K562 (cell line): Measurements from ENCODE around the gene CNGB1. TPM values are rescaled to one million over a fixed set of nuclear protein-coding genes. Genes with fewer than 3 reads are reported as not detected.
"Not testable (repeated sequence)": the region's sequence is repeated elsewhere in the genome, so short reads cannot be mapped to it uniquely, and the experiment has no call there.

Source experiments
- ATAC-seq: fragments of 200-7000 bp; cut with Tn5 transposase; 3 replicates; pipeline ENCODE4 v1.9.1; 2020; ENCODE audit warnings: moderate library complexity
- BruUV-seq: library from RNA; stranded (reverse); fragments of 400-500 nt; replicated peaks from 2 replicates; lab custom pipeline; 2021; lab: Mats Ljungman, UMichigan
- CTCF ChIA-PET: fragments of 300-600 bp; formaldehyde crosslinking; extraction: SDS; loops from one replicate; lab custom pipeline; 2021; ENCODE audit warnings: low intra/inter-chr PET ratio; lab: Yijun Ruan, JAX
- POLR2A ChIA-PET: fragments of 300-600, 350-650 bp; sonication (Branson Sonifier 250); formaldehyde crosslinking; extraction: SDS; loops from one replicate; lab custom pipeline; 2021; ENCODE audit warnings: antibody characterized with exemption, inconsistent platforms; lab: Yijun Ruan, JAX
- DNase-seq, 4 experiments: peaks; one replicate each; pipeline versions ENCODE4 v3.0.0 to v3.0.0-alpha.2; 2011 to 2018; ENCODE audit warnings: low spot score in 3 of 4, mixed read lengths in 3 of 4; ENCODE audit errors: extremely low read depth in 1 of 4
- FAIRE-seq: peaks from 2 replicates; lab custom pipeline; 2011; peaks lifted over from hg19 to GRCh38; lab: Jason Lieb, UNC
- H2AFZ ChIP-seq: 2 replicates; pipeline ENCODE4 v1.6.0; 2011; ENCODE audit warnings: low read depth, low read length, control low read depth, inconsistent platforms
- H3K27ac ChIP-seq: fragments of 200-600 bp; 3 replicates; pipeline ENCODE4 v1.8.0; 2011; ENCODE audit warnings: low read depth, mild to moderate bottlenecking, control low read depth, inconsistent platforms, low read length, moderate library complexity, mixed read lengths; ENCODE audit errors: extremely low read depth
- H3K27me3 ChIP-seq, 2 experiments: fragments of 300-600 bp in 1 of 2; 2 replicates in 1 of 2; 3 replicates in 1 of 2; pipeline versions ENCODE4 v1.6.0 to v1.8.0; 2011; ENCODE audit warnings: inconsistent platforms in 2 of 2, low read length in 2 of 2, mild to moderate bottlenecking in 1 of 2, mixed read lengths in 1 of 2, moderate library complexity in 1 of 2; ENCODE audit not compliant: control insufficient read depth in 2 of 2, insufficient read depth in 2 of 2
- H3K36me3 ChIP-seq: fragments of 300-600 bp; 3 replicates; pipeline ENCODE4 v1.8.0; 2011; ENCODE audit warnings: mild to moderate bottlenecking, low read length, inconsistent platforms; ENCODE audit not compliant: control insufficient read depth, insufficient read depth
- H3K4me1 ChIP-seq, 2 experiments: fragments of 200-600 bp in 1 of 2; replicated peaks in 1 of 2; 2 replicates in 1 of 2; 3 replicates in 1 of 2; pipeline versions ENCODE4 v1.5.1 to v1.8.0; 2011; ENCODE audit warnings: inconsistent platforms in 2 of 2, low read length in 2 of 2, mild to moderate bottlenecking in 1 of 2, mixed read lengths in 1 of 2, moderate library complexity in 1 of 2; ENCODE audit not compliant: control insufficient read depth in 2 of 2, insufficient read depth in 2 of 2
- H3K4me2 ChIP-seq: 2 replicates; pipeline ENCODE4 v1.6.1; 2011; ENCODE audit warnings: low read length, control low read depth, inconsistent platforms, mixed read lengths; ENCODE audit not compliant: insufficient read depth
- H3K4me3 ChIP-seq: fragments of 200-600 bp; sonication (generic), shearing (Covaris generic); 2 replicates; pipeline ENCODE4 v1.5.1; 2016; ENCODE audit warnings: control low read depth, inconsistent platforms
- H3K79me2 ChIP-seq: fragments of 200-600 bp; 3 replicates; pipeline ENCODE4 v1.8.0; 2011; ENCODE audit warnings: low read length, inconsistent platforms; ENCODE audit not compliant: control insufficient read depth, insufficient read depth
- H3K9ac ChIP-seq, 2 experiments: 2 replicates each; pipeline versions ENCODE4 v1.6.0 to v1.6.1; 2011; ENCODE audit warnings: low read depth in 2 of 2, low read length in 2 of 2, control low read depth in 1 of 2, inconsistent platforms in 1 of 2, mild to moderate bottlenecking in 1 of 2, mixed read lengths in 1 of 2; ENCODE audit not compliant: insufficient read depth in 1 of 2
- H3K9me1 ChIP-seq: one replicate; pipeline ENCODE4 v1.6.0; 2011; ENCODE audit warnings: inconsistent platforms, mild to moderate bottlenecking, low read length, moderate library complexity; ENCODE audit not compliant: control insufficient read depth, insufficient read depth
- H3K9me3 ChIP-seq: replicated peaks from 2 replicates; pipeline ENCODE4 v1.5.1; 2011; ENCODE audit warnings: low read depth, low read length, inconsistent platforms; ENCODE audit not compliant: control insufficient read depth, insufficient read depth
- H4K20me1 ChIP-seq: replicated peaks from 2 replicates; pipeline ENCODE4 v1.6.1; 2011; ENCODE audit warnings: low read length, inconsistent platforms, mixed read lengths; ENCODE audit not compliant: control insufficient read depth, insufficient read depth
- L3MBTL2 ChIP-seq: fragments of 450-650 bp; IDR thresholded peaks from 2 replicates; pipeline ENCODE4 v1.6.1; 2016; ENCODE audit warnings: mild to moderate bottlenecking, moderate library complexity
- POLR3G ChIP-seq: IDR thresholded peaks from 2 replicates; pipeline ENCODE4 v1.6.1; 2011; ENCODE audit not compliant: insufficient read length, insufficient replicate concordance; ENCODE audit errors: extremely low read depth
- RBFOX2 ChIP-seq: fragments of 200-400 bp; formaldehyde crosslinking; IDR thresholded peaks from 2 replicates; pipeline ENCODE4 v1.6.1; 2017; ENCODE audit warnings: low read depth, mild to moderate bottlenecking, low read length, moderate library complexity
- ZNF407 ChIP-seq: fragments of 450-650 bp; IDR thresholded peaks from 2 replicates; pipeline ENCODE4 v1.6.1; 2016; ENCODE audit warnings: low read depth
- ZNF609 ChIP-seq: sonication (generic); formaldehyde crosslinking; IDR thresholded peaks from 2 replicates; pipeline ENCODE4 v1.8.1; 2023; ENCODE audit warnings: missing genetic modification reagents, mild to moderate bottlenecking, borderline replicate concordance
- WGBS: fragments of 100-300 bp; shearing (Covaris generic); methylation state at CpG from one replicate; pipeline ENCODE4 v1.1.6; 2016; ENCODE audit warnings: low coverage, mixed read lengths; ENCODE audit not compliant: insufficient coverage; ENCODE audit errors: missing lambda C conversion rate; 5-methylcytosine and 5-hydroxymethylcytosine counted together
- in situ Hi-C: fragments of 300-500 bp; cut with MboI; formaldehyde crosslinking; loops from 4 replicates; pipeline ENCODE4 v1.15.0; 2018; ENCODE audit warnings: inconsistent platforms, mixed read lengths
- intact Hi-C: fragments of 100-400 bp; cut with micrococcal nuclease; formaldehyde crosslinking; loops from 2 replicates; pipeline ENCODE4 v1.14.2; 2022
- polyA plus RNA-seq, 8 experiments: library from polyadenylated mRNA; depleted of rRNA in 4 of 8; stranded (reverse) in 5 of 8; unstranded in 3 of 8; fragments of >200 nt; fragmentation: Nextera tagmentation in 2 of 8; fragmentation: Illumina TruSeq in 1 of 8; extraction: Ambion mirVana in 2 of 8; extraction: Trizol in 1 of 8; gene quantifications; 2 replicates each; pipeline versions ENCODE4 v1.2.1 to v1.2.3, GENCODE V29; 2011 to 2014; ENCODE audit warnings: inconsistent platforms in 1 of 8, missing spikeins in 1 of 8
- total RNA-seq, 7 experiments: library from RNA; depleted of rRNA in 6 of 7; stranded (reverse); fragments of >200 nt in 6 of 7; fragmentation: Illumina TruSeq in 2 of 7; extraction: Trizol in 2 of 7; gene quantifications; 2 replicates each; pipeline versions ENCODE4 v1.2.1 to v1.2.3, GENCODE V29; 2011 to 2021; ENCODE audit warnings: low replicate concordance in 1 of 7

CNGB1 gene
- total and polyA plus RNA-seq, 9 of the 15 experiments (the other 6 are each of a cell fraction or from before 2014, with no cell fraction given) = not detected

- TF ChIP-seq ZNF609 (CRISPR knock-in tag) (no peak), POLR3G (no peak), RBFOX2 (no peak), L3MBTL2 (no peak), ZNF407 (no peak)
Observed at GRCh38 chr16:58009856-58010416, 39.0 kb upstream of the CNGB1 start (continued).

- not testable (repeated sequence) for ATAC-seq, FAIRE-seq
- intact Hi-C loops = loop anchor here (5.0 to 10.0 kb wide), 3 partner anchors 57 to 430 kb away; partner anchors contain the start of gene KATNB1
Observed at GRCh38 chr16:58004736-58005135, 33.8 kb upstream of the CNGB1 start.

More at GRCh38 chr16:58004736-58005135, 33.8 kb upstream of the CNGB1 start:
- CTCF ChIA-PET = interaction anchor here (0.6 to 1.0 kb wide), 2 partner anchors 98 to 426 kb away, joined by 3 to 5 read pairs; no protein-coding TSS in a partner anchor
- BruUV-seq, H2AFZ ChIP-seq, H3K27ac ChIP-seq, H3K4me3 ChIP-seq, H3K27me3 ChIP-seq, POLR2A ChIA-PET, H4K20me1 ChIP-seq, H3K9me1 ChIP-seq, H3K9ac ChIP-seq, H3K4me2 ChIP-seq, H3K9me3 ChIP-seq, DNase-seq, H3K79me2 ChIP-seq: not testable (repeated sequence)
- WGBS = 90% methylated on average over 7 of the region's 12 CpGs
- Histone ChIP-seq H3K4me1 (peaks cover 9 to 20% of the 10 kb centered on the region in 2 experiments; a peak in 4 of 5 replicates), H3K36me3 (peaks cover 46% of the 10 kb centered on the region; the same call in 1 of the 3 replicates)
- in situ Hi-C loops = loop anchor here (5.0 to 10.0 kb wide), 2 partner anchors 102 to 250 kb away; no protein-coding TSS in a partner anchor
